Hepatocyte (in vitro differentiated cells): ENCODE measurements around the gene SREBF1. TPM values are rescaled to one million over a fixed set of nuclear protein-coding genes. Genes with fewer than 3 reads are reported as not detected.
A peak's percentile ranks its signal among the peaks of the same experiment; 100 is the strongest.

Experiments used
- DNase-seq: peaks from one replicate; pipeline ENCODE4 v3.0.0-alpha.2; 2016; ENCODE audit warnings: low spot score
- H2AFZ ChIP-seq: fragments of 200-600 bp; sonication (generic); 2 replicates; pipeline ENCODE4 v1.6.0; 2016; ENCODE audit warnings: antibody characterized with exemption, mild to moderate bottlenecking
- H3K27ac ChIP-seq: fragments of 200-600 bp; sonication (generic); 2 replicates; pipeline ENCODE4 v1.5.1; 2016; ENCODE audit warnings: mild to moderate bottlenecking
- H3K27me3 ChIP-seq: fragments of 200-600 bp; sonication (generic); 2 replicates; pipeline ENCODE4 v1.6.1; 2016
- H3K36me3 ChIP-seq: fragments of 200-600 bp; sonication (generic); replicated peaks from 2 replicates; pipeline ENCODE4 v1.5.1; 2016; ENCODE audit warnings: low read depth; ENCODE audit not compliant: insufficient read depth
- H3K4me1 ChIP-seq: fragments of 200-600 bp; sonication (generic); 2 replicates; pipeline ENCODE4 v1.5.1; 2016; ENCODE audit warnings: mild to moderate bottlenecking, moderate library complexity; ENCODE audit not compliant: insufficient read depth
- H3K4me2 ChIP-seq: fragments of 200-600 bp; sonication (generic); 2 replicates; pipeline ENCODE4 v1.6.0; 2016
- H3K4me3 ChIP-seq: fragments of 200-600 bp; sonication (generic); 2 replicates; pipeline ENCODE4 v1.5.1; 2016; ENCODE audit warnings: mild to moderate bottlenecking
- H3K79me2 ChIP-seq: fragments of 200-600 bp; sonication (generic); 2 replicates; pipeline ENCODE4 v1.6.0; 2017; ENCODE audit warnings: mild to moderate bottlenecking
- H3K9me2 ChIP-seq: fragments of 200-600 bp; sonication (generic); replicated peaks from 2 replicates; pipeline ENCODE4 v1.6.0; 2017; ENCODE audit warnings: mild to moderate bottlenecking; ENCODE audit not compliant: insufficient read depth
- H3K9me3 ChIP-seq: fragments of 200-600 bp; sonication (generic); 2 replicates; pipeline ENCODE4 v1.5.1; 2016; ENCODE audit warnings: low read depth, mild to moderate bottlenecking
- H4K20me1 ChIP-seq: fragments of 200-600 bp; sonication (generic); 2 replicates; pipeline ENCODE4 v1.6.0; 2016; ENCODE audit warnings: mild to moderate bottlenecking; ENCODE audit not compliant: insufficient read depth, poor library complexity, severe bottlenecking
- CTCF ChIP-seq: fragments of 200-600 bp; sonication (generic); IDR thresholded peaks from 2 replicates; pipeline ENCODE4 v1.5.1; 2016; ENCODE audit warnings: antibody characterized with exemption, mild to moderate bottlenecking; ENCODE audit not compliant: poor library complexity
- EZH2 ChIP-seq: fragments of 200-600 bp; sonication (generic); IDR thresholded peaks from 2 replicates; pipeline ENCODE4 v1.6.1; 2016; ENCODE audit warnings: antibody characterized with exemption, mild to moderate bottlenecking, borderline replicate concordance
- EZH2phosphoT487 ChIP-seq: fragments of 200-600 bp; sonication (generic); IDR thresholded peaks from one replicate; pipeline ENCODE4 v1.6.1; 2018; ENCODE audit warnings: antibody characterized with exemption, mild to moderate bottlenecking, low read depth, moderate library complexity; ENCODE audit not compliant: unreplicated experiment, severe bottlenecking
- WGBS: methylation state at CpG from one replicate; pipeline ENCODE4 v1.1.6; 2016; ENCODE audit warnings: low lambda C conversion rate; ENCODE audit errors: missing lambda C conversion rate; 5-methylcytosine and 5-hydroxymethylcytosine counted together
- polyA plus RNA-seq: library from polyadenylated mRNA; unstranded; fragments of >200 nt; fragmentation: Nextera tagmentation; extraction: Ambion mirVana; gene quantifications from 2 replicates; pipeline ENCODE4 v1.2.1, GENCODE V29; 2016
- total RNA-seq: library from RNA; depleted of rRNA; stranded (reverse); fragments of >200 nt; gene quantifications from 2 replicates; pipeline ENCODE4 v1.2.3, GENCODE V29; 2014

Gene SREBF1
- total and polyA plus RNA-seq, 2 experiments from 2014 or later = 57.1 to 140 TPM

- Histone ChIP-seq H3K4me2 (peak overlapping the region; percentile 49), H3K4me1 (peaks cover 28% of the 10 kb centered on the region), H3K9me3 (no peaks in the 10 kb centered on the region), H3K27me3 (no peaks in the 10 kb centered on the region), H4K20me1 (peaks cover 86% of the 10 kb centered on the region), H3K9me2 (no peaks in the 10 kb centered on the region), H3K4me3 (no peak overlapping the region), H3K36me3 (no peaks in the 10 kb centered on the region), H2AFZ (no peak overlapping the region), H3K27ac (peak overlapping the region; percentile 37), H3K79me2 (peaks cover 53% of the 10 kb centered on the region)
- DNase-seq = peak; percentile 75
- WGBS = 52% methylated on average over 29 of the region's 38 CpGs
- TF ChIP-seq CTCF = no peak
- TF ChIP-seq EZH2 = no peak
- no peak for TF ChIP-seq EZH2phosphoT487
Measured at GRCh38 chr17:17792551-17793377, 44.0 kb downstream of the SREBF1 start.

DNA sequence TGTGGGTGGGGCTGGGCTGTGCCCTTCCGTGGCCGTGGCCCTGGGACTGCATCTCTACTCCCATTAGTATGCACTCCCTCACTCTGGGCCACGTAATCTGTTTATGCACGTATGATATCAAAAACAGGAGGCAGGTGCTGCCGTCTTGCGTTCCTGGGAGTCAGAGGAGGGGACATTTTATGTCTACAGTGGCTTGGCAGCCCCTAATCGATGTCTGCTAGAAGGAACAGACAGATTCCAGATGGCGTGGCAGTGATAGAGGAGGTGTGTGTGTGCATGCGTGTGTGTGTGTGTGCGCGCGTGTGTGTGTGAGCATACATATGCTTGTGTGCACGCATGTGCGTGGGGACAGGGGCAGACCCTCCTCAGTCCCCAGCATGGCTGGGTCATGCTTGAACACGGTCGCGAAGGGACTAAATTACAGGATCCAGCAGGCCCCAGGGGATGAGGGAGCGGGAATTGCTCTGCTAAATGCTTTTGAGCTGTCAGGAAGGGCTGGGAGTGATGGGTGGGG lies 44.7 kb downstream of the SREBF1 start:
- H4K20me1 ChIP-seq = peaks cover 86% of the 10 kb centered on the region
- peaks cover 28% of the 10 kb centered on the region for H3K4me1 ChIP-seq
- no peaks in the 10 kb centered on the region for H3K9me3 ChIP-seq
- no peaks in the 10 kb centered on the region for H3K36me3 ChIP-seq
- H3K79me2 ChIP-seq = peaks cover 55% of the 10 kb centered on the region
- H3K9me2 ChIP-seq = no peaks in the 10 kb centered on the region
- no peak overlapping the region for H3K27ac ChIP-seq
- no peaks in the 10 kb centered on the region for H3K27me3 ChIP-seq
- TF ChIP-seq EZH2phosphoT487 (no peak), EZH2 (no peak), CTCF (no peak)
- H3K4me3 ChIP-seq = no peak overlapping the region
- 67% methylated on average over 18 of the region's 18 CpGs for WGBS
- no peak overlapping the region for H2AFZ ChIP-seq
- H3K4me2 ChIP-seq = peak overlapping the region; percentile 49
- DNase-seq = no peak

DNA sequence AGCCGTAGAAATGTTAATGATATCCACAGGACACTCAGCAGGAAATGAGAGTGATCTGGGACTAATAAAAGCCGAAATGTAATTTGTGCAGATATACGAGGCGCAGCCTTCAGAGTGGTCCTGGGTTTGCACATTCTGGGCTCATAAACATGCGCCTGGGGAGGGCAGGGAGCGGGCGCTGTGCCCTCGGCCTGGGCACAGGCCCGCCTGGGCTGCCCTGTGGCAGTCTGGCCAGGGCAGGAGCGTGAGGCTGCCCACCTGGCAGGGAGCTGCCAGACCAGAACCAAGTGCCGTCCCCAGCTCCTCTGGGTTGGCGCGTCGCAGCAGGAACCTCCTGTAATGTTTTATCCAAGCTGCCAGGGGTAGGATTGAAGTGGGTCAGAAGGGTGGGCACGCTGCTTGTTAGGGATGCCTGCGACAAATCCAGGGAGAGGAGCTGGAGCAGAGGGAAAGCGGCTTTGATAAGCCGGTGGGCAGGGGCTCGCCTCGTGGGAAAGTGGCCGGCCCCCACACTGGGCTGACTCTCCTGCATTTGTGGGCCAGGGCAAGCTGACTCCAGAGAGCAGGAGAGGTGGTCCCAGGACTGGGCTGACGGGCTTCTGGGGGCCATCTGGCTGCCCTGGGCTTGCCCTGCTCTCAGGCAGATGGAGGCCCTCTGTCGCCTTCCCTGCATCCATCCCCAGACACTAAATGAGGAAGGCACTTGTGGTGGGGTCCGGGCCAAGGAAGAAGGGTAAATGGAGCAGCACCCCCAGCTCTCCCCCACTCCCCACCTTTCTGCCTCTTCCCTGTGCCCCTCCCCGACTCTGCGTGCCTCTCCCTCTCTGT lies 45.9 kb downstream of the SREBF1 start:
- Histone ChIP-seq H3K4me2 (peak overlapping the region; percentile 35), H3K36me3 (no peaks in the 10 kb centered on the region), H3K4me3 (no peak overlapping the region), H3K79me2 (peaks cover 65% of the 10 kb centered on the region), H3K9me2 (no peaks in the 10 kb centered on the region), H4K20me1 (peaks cover 90% of the 10 kb centered on the region), H3K4me1 (peaks cover 28% of the 10 kb centered on the region), H3K27ac (no peak overlapping the region), H3K9me3 (no peaks in the 10 kb centered on the region), H2AFZ (no peak overlapping the region), H3K27me3 (no peaks in the 10 kb centered on the region)
- 76% methylated on average over 26 of the region's 26 CpGs for WGBS
- no peak for TF ChIP-seq EZH2
- TF ChIP-seq CTCF = no peak
- no peak for TF ChIP-seq EZH2phosphoT487
- DNase-seq = no peak
